Ecto neural progenitor cell (in vitro differentiated cells): Measurements from ENCODE around the gene KCNG3.

ENCODE experiments used
- DNase-seq: peaks from one replicate; pipeline ENCODE4 v3.0.0-alpha.2; 2018; ENCODE audit warnings: low spot score

The KCNG3 gene

DNA sequence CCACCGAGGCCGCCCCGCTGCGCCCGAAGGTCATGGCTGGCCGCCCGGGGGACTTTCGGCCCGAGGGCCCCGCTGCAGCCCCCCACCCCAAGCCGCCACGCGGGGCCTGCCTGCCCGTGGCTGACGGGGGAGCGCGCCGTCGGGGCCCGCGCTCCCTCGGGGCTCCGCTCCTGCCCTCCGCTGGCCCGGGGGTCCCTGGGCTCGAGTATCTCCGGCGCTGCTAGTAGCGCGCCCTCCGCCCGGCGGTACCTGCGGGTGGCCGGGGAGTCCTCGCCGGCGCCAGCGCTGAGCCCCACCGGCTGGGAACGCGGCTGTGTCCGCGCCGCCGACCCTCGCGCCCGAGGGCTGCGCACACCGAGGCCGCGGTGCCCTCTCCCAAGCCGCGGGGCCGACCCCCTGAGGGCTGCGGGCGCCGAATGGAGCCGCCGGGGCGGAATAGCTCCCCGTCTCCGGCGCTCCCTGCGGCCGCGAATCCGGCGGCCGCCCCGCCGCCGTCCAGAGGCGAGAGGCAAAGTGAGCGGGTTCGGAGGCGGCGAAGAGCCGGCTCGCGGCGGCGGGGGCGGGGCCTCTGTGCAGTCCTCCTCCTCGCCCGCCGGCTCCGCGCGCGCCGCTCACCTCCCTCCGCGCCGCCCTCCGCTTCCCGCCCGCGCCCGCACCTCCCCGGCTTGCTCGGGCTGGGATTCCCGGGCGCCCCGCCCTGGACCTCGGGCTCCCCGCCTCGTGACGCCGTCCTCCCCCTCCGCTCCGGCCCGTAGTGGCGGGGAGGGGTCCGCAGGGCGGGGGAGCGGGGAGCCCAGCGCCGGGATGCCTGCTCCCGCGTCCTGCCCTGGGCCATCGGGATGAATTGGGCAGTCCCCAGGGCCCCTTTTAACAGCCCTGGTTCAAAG is at the start of gene KCNG3:
TSS of gene KCNG3 (minus strand) at position 515 of the 887 bp plus-strand sequence. CDS start at position 34, 481 bp downstream.
- peak; percentile 85 for DNase-seq

- no peak for DNase-seq
These were observed 49.1 kb upstream of the KCNG3 start for GRCh38 chr2:42542871-42543270.

DNA sequence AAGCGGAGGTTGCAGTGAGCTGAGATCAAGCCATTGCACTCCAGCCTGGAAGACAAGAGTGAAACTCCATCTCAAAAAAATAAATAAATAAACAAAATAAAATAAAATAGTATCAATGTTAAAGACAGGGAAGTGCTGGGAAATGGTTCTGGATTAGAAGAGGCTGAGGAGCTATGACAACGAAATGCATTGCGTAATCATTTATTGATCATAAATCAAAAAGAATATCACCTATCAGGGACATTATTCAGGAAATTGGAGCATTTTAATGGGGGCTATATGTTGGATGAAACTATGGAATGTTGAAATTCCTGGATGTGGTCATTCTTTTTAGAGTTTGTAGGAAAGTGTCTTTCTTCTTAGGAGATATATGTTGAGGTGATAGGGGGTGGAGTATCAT is 43.7 kb upstream of the KCNG3 start:
- DNase-seq, result no peak

- no peak for DNase-seq
These were observed 38.6 kb upstream of the KCNG3 start for GRCh38 chr2:42532397-42532796.

DNA sequence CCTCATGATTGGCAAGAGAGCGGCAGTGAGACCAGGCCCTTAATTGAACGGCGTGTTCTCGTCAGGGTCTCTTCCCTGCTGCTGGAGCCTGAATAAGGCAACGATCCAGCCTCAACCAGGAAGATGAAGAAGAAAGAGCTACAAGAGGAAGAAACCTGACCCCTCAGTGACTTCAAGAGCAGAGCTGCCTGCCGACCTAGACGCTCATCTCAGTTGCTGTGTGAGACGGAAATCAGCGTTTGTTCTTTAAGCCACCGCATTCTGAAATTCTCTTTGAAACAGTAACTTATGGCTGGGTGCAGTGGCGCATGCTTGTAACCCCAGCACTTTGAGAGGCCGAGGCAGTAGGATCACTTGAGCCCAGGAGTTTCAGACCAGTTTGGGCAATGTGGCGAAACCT is 29.6 kb upstream of the KCNG3 start:
- DNase-seq, result no peak

DNA sequence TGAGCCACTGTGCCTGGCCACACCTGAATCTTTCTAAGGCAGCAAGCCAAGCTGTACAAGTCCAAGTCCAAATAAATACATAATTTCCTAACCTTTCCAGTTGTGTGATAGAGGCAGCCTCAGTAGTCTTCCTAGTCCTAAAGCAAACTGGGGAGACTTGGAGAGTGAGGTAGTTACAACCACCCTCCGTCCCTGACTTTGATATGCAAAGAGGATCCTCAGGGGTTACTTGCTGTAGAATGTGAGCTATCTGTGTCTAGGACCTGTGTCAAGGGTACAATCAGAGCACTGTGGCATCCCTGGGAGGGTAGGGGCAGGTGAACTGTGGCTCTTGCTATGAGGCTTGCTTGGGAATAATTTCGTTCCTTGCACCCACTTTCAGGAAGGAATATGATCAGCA is 28.3 kb upstream of the KCNG3 start:
- DNase-seq, result no peak

GRCh38 chr2:42519624-42520023 is 25.8 kb upstream of the KCNG3 start:
- DNase-seq, result no peak

DNA sequence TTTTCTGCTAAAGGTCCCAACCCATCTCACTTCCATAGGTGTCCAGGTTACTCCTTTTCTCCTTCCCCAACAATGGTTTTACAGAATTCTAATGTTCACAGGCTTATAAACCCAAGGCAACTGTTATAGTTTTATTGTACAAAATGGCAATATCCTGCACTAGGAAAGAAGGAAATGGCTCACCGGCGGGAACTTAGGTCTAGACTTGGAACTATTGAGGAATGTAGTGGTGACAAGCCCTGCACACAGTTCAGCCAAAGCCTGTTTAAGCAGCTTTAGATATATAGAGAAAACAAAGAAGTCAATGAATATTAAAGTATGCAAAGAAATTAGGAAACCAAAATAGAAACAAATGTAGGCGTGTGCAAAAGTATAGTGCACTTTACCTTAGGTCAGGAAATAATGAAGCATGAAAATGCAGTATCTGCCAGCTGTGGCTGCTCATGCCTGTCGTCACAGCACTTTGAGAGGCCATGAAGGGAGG is 22.7 kb upstream of the KCNG3 start:
- DNase-seq, result no peak

DNA sequence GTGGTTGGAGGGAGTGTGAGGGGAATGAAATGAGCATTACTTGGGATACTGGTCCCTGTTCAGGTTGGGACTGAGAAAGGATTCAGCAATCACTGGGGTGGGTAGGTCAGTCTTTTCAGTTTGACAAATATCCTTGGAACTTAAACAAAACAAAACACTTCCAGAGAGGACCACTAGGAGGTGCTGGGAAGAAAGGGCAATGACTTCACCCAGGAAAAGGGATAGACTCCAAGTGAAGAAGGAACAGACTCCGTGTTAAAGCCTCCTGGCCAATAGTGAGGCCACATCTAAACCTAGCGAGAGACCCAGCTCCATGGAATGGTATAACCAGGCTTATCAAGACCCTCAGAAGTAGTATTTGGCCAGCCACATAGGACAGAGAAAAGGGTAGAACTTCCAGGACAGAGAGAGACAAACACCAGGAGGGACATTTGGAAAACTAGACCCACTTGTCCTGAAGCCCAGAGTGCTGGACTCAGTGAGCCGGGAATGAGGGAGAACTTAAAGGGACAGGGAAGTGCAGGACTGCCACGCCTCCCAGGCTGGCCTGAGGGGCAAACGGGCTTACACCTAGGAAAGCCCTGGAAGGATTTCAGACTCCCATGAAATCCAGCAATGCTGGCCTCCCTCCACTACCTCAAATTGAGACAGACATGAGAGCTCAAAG is 19.6 kb upstream of the KCNG3 start:
- peak; percentile 52 for DNase-seq

DNA sequence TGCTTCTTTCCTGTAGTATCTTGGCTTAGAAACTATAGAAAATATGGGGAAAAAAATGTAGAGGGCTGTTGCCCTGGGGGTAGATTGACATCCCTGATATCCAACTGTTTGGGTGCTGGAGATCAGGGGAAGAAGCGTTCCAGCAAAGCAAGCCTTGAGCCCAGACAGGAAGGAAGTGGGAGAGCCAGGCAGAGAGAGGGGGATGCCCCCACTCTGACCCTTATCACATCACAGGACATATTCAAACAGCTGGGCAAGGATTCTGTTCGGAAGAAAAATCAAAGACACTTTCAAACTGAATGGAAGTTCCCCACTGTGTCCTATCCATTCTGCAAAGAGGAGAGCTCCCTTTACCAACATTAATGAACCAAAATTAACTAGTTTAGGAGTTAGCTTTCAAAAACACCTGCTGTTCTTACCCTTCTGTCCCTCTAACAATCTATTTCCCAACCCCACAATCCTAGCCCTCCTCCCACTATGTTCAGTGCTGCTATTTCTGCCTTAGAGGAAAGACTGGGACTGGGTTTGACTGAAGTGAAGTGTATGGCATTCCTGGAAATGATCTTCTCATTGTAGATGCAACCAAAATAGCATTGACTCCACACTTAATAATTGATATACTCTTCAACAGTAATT is 16.9 kb upstream of the KCNG3 start:
- DNase-seq, result no peak

DNA sequence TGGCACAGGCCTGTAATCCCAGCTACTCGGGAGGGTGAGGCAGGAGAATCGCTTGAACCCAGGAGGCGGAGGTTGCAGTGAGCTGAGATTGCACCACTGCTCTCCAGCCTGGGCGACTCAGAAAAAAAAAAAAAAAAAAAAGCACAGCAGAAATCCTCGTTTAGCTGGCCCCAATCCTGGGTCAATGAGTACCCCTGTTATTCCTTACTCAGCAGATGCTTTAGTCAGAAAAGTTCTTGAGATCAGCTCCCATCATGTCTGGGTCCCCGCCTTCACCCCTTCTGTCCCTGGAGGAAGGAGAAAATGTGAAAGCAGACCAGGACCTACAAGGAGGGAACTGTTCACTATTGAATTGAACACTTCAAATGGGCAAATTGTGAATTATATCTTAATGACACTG is 16.4 kb upstream of the KCNG3 start:
- DNase-seq, result no peak

- DNase-seq, result no peak
These were observed 10.8 kb upstream of the KCNG3 start for GRCh38 chr2:42504364-42505230.

- DNase-seq, result no peak
These were observed 9.5 kb upstream of the KCNG3 start for GRCh38 chr2:42503291-42503690.

GRCh38 chr2:42498497-42498896 is 4.7 kb upstream of the KCNG3 start:
- DNase-seq, result no peak

- no peak for DNase-seq
These were observed 1.8 kb upstream of the KCNG3 start for GRCh38 chr2:42495611-42496010.

DNA sequence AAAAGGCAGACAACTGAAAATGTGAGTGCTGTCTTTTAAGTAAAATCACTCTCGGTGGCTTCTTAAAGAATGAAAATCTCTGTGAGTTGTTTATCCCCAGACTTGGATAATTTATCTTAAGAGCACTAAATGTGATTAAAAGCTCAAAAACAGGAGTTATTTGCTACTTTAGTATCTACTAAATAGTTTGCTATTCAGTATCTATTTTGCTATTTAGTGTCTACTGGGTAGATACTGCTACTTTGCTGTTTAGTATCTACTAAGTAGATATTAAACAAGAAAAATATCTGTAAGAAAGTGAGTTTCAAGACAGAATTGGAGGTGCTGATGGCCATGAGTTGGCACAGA is 1.4 kb upstream of the KCNG3 start:
- DNase-seq, result no peak

GRCh38 chr2:42494355-42495233 is 812 bp upstream of the KCNG3 start:
- DNase-seq, result peak; percentile 82

- DNase-seq, result peak; percentile 64
These were observed 903 bp downstream of the KCNG3 start for GRCh38 chr2:42492691-42493467.

GRCh38 chr2:42488297-42488696 is 5.5 kb downstream of the KCNG3 start:
- DNase-seq, result no peak
